A172 (cell line): Measurements from ENCODE around the gene RNF169. TPM values are rescaled to one million over a fixed set of nuclear protein-coding genes. Genes with fewer than 3 reads are reported as not detected.

Source experiments
- DNase-seq: peaks from one replicate; pipeline ENCODE4 v3.0.0-alpha.2; 2015; ENCODE audit warnings: low spot score
- total RNA-seq: library from RNA; depleted of rRNA; stranded (reverse); fragments of >200 nt; shearing (Covaris generic); gene quantifications from 2 replicates; pipeline ENCODE4 v1.2.3, GENCODE V29; 2014

The RNF169 gene
- total RNA-seq, 1 experiment from 2014 or later = 28.6 TPM

GRCh38 chr11:74770456-74770855 is 21.8 kb downstream of the RNF169 start:
- no peak for DNase-seq

GRCh38 chr11:74771139-74771538 is 22.5 kb downstream of the RNF169 start:
- no peak for DNase-seq

GRCh38 chr11:74773476-74773875 is 24.8 kb downstream of the RNF169 start:
- no peak for DNase-seq

- DNase-seq = no peak
These were observed 27.1 kb downstream of the RNF169 start for GRCh38 chr11:74775762-74776161.

GRCh38 chr11:74776546-74776945 is 27.9 kb downstream of the RNF169 start:
- no peak for DNase-seq

- no peak for DNase-seq
These were observed 28.4 kb downstream of the RNF169 start for GRCh38 chr11:74777038-74777437.

GRCh38 chr11:74777877-74778276 is 29.2 kb downstream of the RNF169 start:
- no peak for DNase-seq

- no peak for DNase-seq
These were observed 29.9 kb downstream of the RNF169 start for GRCh38 chr11:74778581-74778980.

- no peak for DNase-seq
These were observed 31.8 kb downstream of the RNF169 start for GRCh38 chr11:74780248-74781005.

- DNase-seq = peak; percentile 86
These were observed 34.7 kb downstream of the RNF169 start for GRCh38 chr11:74783241-74783871.

- no peak for DNase-seq
These were observed 35.6 kb downstream of the RNF169 start for GRCh38 chr11:74784234-74784633.

- no peak for DNase-seq
These were observed 36.1 kb downstream of the RNF169 start for GRCh38 chr11:74784726-74785125.

- DNase-seq = no peak
These were observed 37.9 kb downstream of the RNF169 start for GRCh38 chr11:74786574-74786973.

GRCh38 chr11:74791333-74792100 is 42.9 kb downstream of the RNF169 start:
- no peak for DNase-seq

GRCh38 chr11:74806267-74806666 is 57.6 kb downstream of the RNF169 start:
- DNase-seq = no peak

GRCh38 chr11:74809801-74810200 is 61.2 kb downstream of the RNF169 start:
- no peak for DNase-seq

- no peak for DNase-seq
These were observed 67.3 kb downstream of the RNF169 start for GRCh38 chr11:74815966-74816365.

- DNase-seq = no peak
These were observed 68.0 kb downstream of the RNF169 start for GRCh38 chr11:74816664-74817063.

- no peak for DNase-seq
These were observed 69.8 kb downstream of the RNF169 start for GRCh38 chr11:74818283-74818946.

GRCh38 chr11:74819400-74819799 is 70.8 kb downstream of the RNF169 start:
- no peak for DNase-seq

- peak; percentile 89 for DNase-seq
These were observed 72.1 kb downstream of the RNF169 start for GRCh38 chr11:74820763-74821162.

- DNase-seq = no peak
These were observed 73.5 kb downstream of the RNF169 start for GRCh38 chr11:74822170-74822569.
